Activated CD4-positive, alpha-beta memory T cell treated with anti-CD3 and anti-CD28 coated beads, Interleukin-2, amount 10 ng/mL, durations not matched to agents 7 days and 5 days (primary cell): Measurements from ENCODE around the gene NKAIN2. TPM values are rescaled to one million over a fixed set of nuclear protein-coding genes. Genes with fewer than 3 reads are reported as not detected.

Experiments
- CTCF ChIA-PET: fragments of 350-600 bp; sonication (Branson Sonifier 250); formaldehyde crosslinking; loops from one replicate; lab custom pipeline; 2021; ENCODE audit warnings: antibody characterized with exemption, inconsistent platforms; lab: Charles Lee
- POLR2A ChIA-PET: fragments of 350-600 bp; sonication (Branson Sonifier 250); formaldehyde crosslinking; loops from one replicate; lab custom pipeline; 2021; ENCODE audit warnings: antibody characterized with exemption; lab: Charles Lee
- DNase-seq: peaks from one replicate; pipeline ENCODE4 v3.0.0-alpha.2; 2020
- H3K27ac Mint-ChIP-seq: one replicate; pipeline ENCODE4 v1.8.0; 2021; ENCODE audit warnings: mild to moderate bottlenecking, mixed read lengths
- H3K27me3 Mint-ChIP-seq: one replicate; pipeline ENCODE4 v1.8.0; 2021; ENCODE audit warnings: mixed read lengths
- H3K36me3 Mint-ChIP-seq: one replicate; pipeline ENCODE4 v1.8.0; 2021; ENCODE audit warnings: low read depth, mixed read lengths
- H3K4me1 Mint-ChIP-seq: one replicate; pipeline ENCODE4 v1.8.0; 2021; ENCODE audit warnings: mixed read lengths
- H3K4me3 Mint-ChIP-seq: one replicate; pipeline ENCODE4 v1.8.0; 2021; ENCODE audit warnings: mild to moderate bottlenecking, mixed read lengths
- H3K9me3 Mint-ChIP-seq: one replicate; pipeline ENCODE4 v1.8.0; 2021; ENCODE audit warnings: mixed read lengths
- total RNA-seq, 2 experiments: library from RNA; stranded (reverse); gene quantifications; one replicate each; pipeline ENCODE4 v1.2.3, GENCODE V29; 2021

The NKAIN2 gene
- total RNA-seq, 2 experiments from 2014 or later, result not detected

DNA sequence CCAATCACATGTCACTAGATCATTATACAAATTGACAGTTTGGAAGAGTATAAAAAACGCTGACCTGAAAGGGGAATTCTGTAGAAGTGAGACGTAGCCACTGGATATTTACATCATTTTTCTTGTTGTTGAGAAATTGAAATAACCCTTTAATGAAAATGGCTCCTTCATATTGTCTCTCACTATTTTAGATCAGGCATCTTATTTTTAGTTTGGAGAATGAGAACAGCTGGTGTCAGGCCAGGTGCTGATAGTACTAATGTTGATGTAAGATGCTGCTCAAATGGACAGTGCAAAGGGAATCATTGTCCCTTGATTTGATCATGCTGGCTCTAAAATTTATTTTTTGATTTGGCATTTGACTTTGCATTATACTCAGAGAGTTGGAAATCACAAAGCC lies 17.4 kb downstream of the NKAIN2 start:
- no peaks in the 10 kb centered on the region for H3K4me1 Mint-ChIP-seq
- no peaks in the 10 kb centered on the region for H3K36me3 Mint-ChIP-seq
- POLR2A ChIA-PET, result no interaction called here
- H3K27me3 Mint-ChIP-seq, result no peaks in the 10 kb centered on the region
- H3K9me3 Mint-ChIP-seq, result no peaks in the 10 kb centered on the region
- no peak overlapping the region for H3K4me3 Mint-ChIP-seq
- no peak for DNase-seq
- CTCF ChIA-PET, result no interaction called here
- no peak overlapping the region for H3K27ac Mint-ChIP-seq

DNA sequence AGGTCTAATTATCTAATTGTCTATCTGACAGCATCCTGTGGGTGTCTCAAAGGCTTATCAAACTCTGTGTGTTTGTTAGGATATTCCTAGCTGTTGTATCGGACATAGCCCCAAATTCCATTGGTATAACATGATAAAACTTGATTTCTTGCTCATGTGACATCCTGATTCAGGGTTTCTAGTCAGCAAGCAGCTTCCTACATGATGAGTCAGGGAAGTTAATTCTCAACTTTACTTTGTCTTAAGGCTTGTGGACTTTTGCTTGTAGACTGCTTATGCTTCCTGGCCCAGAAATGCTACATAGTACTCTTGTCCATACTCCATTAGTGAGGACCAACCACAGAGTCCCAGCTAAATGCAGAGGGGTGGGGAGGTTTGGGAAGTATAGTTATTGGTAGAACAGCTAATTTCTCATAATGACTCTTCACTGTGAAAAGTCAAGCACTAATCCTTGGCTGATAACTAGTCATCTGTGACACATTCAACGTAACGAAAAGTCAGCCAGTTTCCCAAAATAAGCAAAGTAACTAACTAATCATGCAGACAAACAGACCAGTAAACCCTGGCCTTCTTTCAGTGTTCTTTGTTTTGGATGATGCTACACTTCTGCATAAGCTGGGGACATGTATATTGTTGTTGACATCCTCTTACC lies 25.8 kb downstream of the NKAIN2 start:
- ChIA-PET CTCF (interaction anchor here (0.8 kb wide), 1 partner anchor 27 kb away, joined by 3 read pairs; no protein-coding TSS in a partner anchor), POLR2A (no interaction called here)
- Mint-ChIP-seq H3K27me3 (no peaks in the 10 kb centered on the region), H3K4me3 (no peak overlapping the region), H3K27ac (no peak overlapping the region), H3K36me3 (no peaks in the 10 kb centered on the region), H3K4me1 (no peaks in the 10 kb centered on the region), H3K9me3 (no peaks in the 10 kb centered on the region)
- DNase-seq, result no peak

DNA sequence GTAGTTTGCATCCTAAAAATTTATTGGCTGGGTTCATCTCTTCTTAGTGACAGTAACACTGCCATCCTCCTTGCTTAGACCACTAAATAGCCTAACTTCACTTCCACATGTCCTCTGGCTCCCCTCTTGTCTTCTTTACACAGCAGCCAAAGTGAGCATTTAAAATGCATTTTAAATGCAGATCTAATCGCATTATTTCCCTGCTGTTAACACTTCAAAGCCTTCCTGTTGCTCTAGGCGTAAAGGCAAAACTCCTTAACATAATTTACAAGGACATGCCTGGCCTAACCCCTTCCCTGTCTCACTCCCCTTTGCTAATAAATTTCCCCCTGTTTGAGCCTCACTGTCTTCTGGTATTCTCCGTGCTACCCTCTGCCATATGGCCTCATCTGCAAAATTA lies 26.5 kb downstream of the NKAIN2 start:
- no peaks in the 10 kb centered on the region for H3K4me1 Mint-ChIP-seq
- H3K36me3 Mint-ChIP-seq, result no peaks in the 10 kb centered on the region
- ChIA-PET CTCF (no interaction called here), POLR2A (no interaction called here)
- no peak for DNase-seq
- H3K27me3 Mint-ChIP-seq, result no peaks in the 10 kb centered on the region
- no peaks in the 10 kb centered on the region for H3K9me3 Mint-ChIP-seq
- no peak overlapping the region for H3K27ac Mint-ChIP-seq
- no peak overlapping the region for H3K4me3 Mint-ChIP-seq

DNA sequence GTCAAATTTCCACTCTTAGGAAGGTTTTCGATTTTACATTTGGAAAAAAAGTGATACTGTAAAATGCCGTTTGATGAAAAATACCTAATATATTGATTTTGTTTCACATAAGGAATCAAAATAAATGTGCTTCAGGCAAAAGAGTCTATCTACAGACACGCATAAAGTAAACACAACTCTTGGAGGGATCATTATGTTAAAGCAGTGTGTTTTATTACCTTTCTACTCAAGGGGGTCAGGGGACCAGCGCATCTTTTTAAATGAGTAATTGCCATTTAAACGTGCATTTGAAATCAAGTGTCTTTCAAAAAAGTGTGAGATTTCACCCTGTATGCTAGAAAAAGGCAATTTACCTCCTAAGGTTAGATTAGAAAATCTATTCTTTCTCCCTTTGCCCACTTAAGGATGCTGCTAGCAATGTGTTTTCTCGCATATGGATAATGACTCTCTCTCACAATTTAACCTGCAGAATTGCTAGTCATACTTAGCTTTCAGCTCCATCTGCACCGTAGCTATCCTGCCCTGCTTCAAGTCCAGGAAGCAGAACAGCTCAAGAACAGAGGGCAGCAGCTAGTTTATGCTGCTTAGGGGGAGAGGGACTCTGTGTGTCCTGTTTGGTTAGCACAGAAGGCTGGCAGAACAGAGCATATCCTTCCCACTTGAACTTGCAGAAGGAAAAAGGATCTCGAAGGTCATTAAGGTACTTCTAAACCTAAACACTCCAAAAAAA lies 35.0 kb downstream of the NKAIN2 start:
- POLR2A ChIA-PET, result no interaction called here
- no peaks in the 10 kb centered on the region for H3K4me1 Mint-ChIP-seq
- H3K27me3 Mint-ChIP-seq, result no peaks in the 10 kb centered on the region
- no peaks in the 10 kb centered on the region for H3K9me3 Mint-ChIP-seq
- no peak overlapping the region for H3K4me3 Mint-ChIP-seq
- CTCF ChIA-PET, result no interaction called here
- H3K36me3 Mint-ChIP-seq, result no peaks in the 10 kb centered on the region
- no peak for DNase-seq
- H3K27ac Mint-ChIP-seq, result no peak overlapping the region

DNA sequence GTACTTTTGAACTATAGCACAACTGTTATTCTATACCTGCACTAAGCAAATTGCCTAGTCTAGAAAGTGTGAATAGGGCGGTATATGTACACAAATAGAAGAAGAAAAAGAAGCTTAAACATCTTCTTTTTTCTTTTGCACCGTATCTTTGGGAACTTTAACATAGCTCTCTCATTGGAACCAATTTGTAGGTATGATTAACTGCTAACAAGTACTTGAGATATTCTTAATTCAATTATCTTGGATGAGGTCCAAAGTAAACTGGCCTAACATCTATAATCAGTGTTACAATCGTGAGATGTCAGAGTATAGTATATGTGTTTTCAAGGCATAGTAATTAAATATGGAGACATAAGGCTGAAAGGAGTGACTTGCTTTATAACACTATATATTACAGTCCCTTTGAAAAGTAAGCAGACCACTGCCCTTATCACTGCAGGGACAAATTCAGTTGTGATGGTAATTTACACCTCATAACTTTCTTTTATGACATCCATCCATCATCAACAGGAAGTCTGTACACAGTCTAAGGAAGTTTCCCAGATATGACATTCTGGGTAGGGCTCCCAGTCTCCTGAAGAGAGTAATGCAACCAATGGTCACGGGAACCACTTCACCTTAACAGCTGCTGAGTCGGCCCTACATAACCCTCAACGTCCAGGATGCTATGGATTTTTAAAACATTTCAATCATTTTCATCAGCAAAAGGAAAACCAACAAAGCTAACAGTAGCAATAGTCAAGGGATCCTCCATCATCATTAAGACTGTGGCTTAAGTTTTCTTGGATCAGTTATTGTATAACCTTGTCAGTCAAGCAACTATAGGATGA lies 37.6 kb downstream of the NKAIN2 start:
- no peaks in the 10 kb centered on the region for H3K9me3 Mint-ChIP-seq
- CTCF ChIA-PET, result no interaction called here
- no peak overlapping the region for H3K4me3 Mint-ChIP-seq
- H3K27ac Mint-ChIP-seq, result no peak overlapping the region
- H3K27me3 Mint-ChIP-seq, result no peaks in the 10 kb centered on the region
- H3K36me3 Mint-ChIP-seq, result no peaks in the 10 kb centered on the region
- H3K4me1 Mint-ChIP-seq, result no peaks in the 10 kb centered on the region
- POLR2A ChIA-PET, result no interaction called here
- no peak for DNase-seq

DNA sequence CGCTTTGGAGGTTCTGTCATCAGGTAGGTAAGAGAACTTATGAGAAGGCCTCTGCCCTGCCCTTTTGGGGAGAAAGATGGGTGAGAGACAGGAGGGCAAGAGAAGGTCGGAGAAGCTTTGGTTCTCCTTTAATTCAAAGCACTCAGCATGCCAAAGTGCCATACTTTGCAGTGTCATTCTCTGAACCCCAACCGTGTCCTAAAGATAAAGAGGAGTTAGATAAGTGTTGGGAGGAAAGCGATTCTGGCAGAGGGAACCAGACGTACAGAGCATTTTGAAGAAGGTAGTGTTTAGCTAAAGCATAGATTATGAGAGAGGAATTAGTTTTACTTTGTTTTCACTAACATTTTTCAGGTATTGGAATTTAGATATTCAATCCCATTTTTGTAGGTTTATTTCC lies 40.3 kb downstream of the NKAIN2 start:
- H3K27me3 Mint-ChIP-seq, result no peaks in the 10 kb centered on the region
- no peaks in the 10 kb centered on the region for H3K9me3 Mint-ChIP-seq
- no peak for DNase-seq
- no peak overlapping the region for H3K4me3 Mint-ChIP-seq
- H3K4me1 Mint-ChIP-seq, result no peaks in the 10 kb centered on the region
- POLR2A ChIA-PET, result no interaction called here
- H3K27ac Mint-ChIP-seq, result no peak overlapping the region
- H3K36me3 Mint-ChIP-seq, result no peaks in the 10 kb centered on the region
- CTCF ChIA-PET, result interaction anchor here (0.5 kb wide), 1 partner anchor 11 kb away, joined by 5 read pairs; no protein-coding TSS in a partner anchor

DNA sequence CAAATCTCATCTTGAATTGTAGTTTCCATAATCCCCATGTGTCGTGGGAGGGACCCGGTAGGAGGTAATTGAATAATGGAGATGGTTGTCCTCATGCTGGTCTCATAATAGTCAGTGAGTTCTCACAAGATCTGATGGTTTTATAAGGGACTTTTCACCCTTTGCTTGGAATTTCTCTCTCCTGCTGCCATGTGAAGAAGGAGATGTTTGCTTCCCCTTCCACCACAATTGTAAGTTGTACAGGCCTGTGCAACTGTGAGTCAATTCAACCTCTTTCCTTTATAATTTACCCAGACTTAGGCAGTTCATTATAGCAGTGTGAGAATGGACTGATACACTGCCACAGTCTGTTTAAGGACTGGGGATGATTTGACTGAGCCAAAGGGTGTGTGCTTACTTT lies 44.7 kb downstream of the NKAIN2 start:
- H3K27me3 Mint-ChIP-seq, result no peaks in the 10 kb centered on the region
- H3K36me3 Mint-ChIP-seq, result no peaks in the 10 kb centered on the region
- CTCF ChIA-PET, result no interaction called here
- no peak overlapping the region for H3K4me3 Mint-ChIP-seq
- no peak overlapping the region for H3K27ac Mint-ChIP-seq
- no peaks in the 10 kb centered on the region for H3K4me1 Mint-ChIP-seq
- no peaks in the 10 kb centered on the region for H3K9me3 Mint-ChIP-seq
- DNase-seq, result no peak
- POLR2A ChIA-PET, result no interaction called here

DNA sequence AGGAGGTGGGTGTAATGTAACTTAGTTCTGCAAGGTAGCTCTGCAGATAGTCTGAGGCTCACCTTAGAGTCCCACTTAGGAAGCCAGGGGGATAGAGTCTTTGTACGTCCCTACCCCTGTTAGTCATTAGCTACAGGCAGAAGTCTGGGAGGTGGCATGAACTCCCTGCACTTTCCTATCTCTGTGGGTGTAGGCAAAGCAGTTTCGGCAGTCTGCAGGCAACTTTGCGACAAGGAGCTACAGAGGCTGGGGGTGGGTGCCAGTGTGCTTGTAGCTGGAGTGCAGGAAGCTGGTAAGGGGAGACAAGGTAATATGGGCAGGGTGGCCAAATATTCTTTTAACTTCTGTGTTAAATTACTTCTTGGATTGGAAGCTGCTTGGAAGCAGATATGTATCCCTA lies 45.7 kb downstream of the NKAIN2 start:
- DNase-seq, result no peak
- Mint-ChIP-seq H3K27me3 (no peaks in the 10 kb centered on the region), H3K27ac (no peak overlapping the region), H3K36me3 (no peaks in the 10 kb centered on the region), H3K4me1 (no peaks in the 10 kb centered on the region), H3K4me3 (no peak overlapping the region), H3K9me3 (no peaks in the 10 kb centered on the region)
- POLR2A ChIA-PET, result no interaction called here
- CTCF ChIA-PET, result no interaction called here

DNA sequence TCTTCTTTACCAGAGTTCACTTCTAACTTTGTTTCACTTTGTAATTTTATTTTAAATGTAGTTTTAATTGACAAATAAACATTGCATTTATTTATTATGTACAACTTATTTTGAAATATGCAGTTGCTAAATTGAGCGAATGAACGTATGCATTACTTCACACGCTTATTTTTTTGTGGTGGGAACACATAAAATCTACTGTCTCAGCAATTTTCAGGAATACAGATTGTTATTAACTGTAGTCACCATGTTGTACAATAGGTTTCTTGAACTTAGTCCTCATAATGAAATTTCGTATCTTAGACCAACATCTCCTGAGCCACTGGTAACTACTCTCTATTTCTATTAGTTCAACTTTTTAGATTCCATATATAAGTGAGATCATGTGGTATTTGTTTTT lies 46.9 kb downstream of the NKAIN2 start:
- H3K36me3 Mint-ChIP-seq, result no peaks in the 10 kb centered on the region
- CTCF ChIA-PET, result no interaction called here
- no peaks in the 10 kb centered on the region for H3K4me1 Mint-ChIP-seq
- H3K27me3 Mint-ChIP-seq, result no peaks in the 10 kb centered on the region
- no peak for DNase-seq
- no peak overlapping the region for H3K4me3 Mint-ChIP-seq
- POLR2A ChIA-PET, result no interaction called here
- no peaks in the 10 kb centered on the region for H3K9me3 Mint-ChIP-seq
- H3K27ac Mint-ChIP-seq, result no peak overlapping the region

DNA sequence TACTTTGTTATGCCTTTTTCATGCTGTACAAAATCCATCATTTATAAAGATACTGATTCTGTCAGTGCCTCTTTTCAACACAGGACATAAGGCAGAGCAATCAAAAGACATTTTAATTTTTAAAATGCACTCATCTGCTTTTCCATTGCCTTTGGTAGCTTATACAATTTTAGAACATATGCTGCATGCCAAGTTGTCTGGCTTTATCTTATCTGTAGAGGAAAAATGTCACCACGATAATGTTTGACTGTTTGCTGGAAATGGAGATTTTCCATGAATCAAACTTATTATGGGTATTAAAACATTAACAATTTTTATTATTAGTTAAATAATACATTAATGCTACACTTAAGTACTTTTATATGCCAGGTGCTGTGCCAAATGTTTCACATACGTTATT lies 50.5 kb downstream of the NKAIN2 start:
- H3K27me3 Mint-ChIP-seq, result no peaks in the 10 kb centered on the region
- no peak overlapping the region for H3K4me3 Mint-ChIP-seq
- H3K27ac Mint-ChIP-seq, result no peak overlapping the region
- H3K4me1 Mint-ChIP-seq, result no peaks in the 10 kb centered on the region
- H3K36me3 Mint-ChIP-seq, result no peaks in the 10 kb centered on the region
- ChIA-PET CTCF (no interaction called here), POLR2A (no interaction called here)
- no peak for DNase-seq
- no peaks in the 10 kb centered on the region for H3K9me3 Mint-ChIP-seq

DNA sequence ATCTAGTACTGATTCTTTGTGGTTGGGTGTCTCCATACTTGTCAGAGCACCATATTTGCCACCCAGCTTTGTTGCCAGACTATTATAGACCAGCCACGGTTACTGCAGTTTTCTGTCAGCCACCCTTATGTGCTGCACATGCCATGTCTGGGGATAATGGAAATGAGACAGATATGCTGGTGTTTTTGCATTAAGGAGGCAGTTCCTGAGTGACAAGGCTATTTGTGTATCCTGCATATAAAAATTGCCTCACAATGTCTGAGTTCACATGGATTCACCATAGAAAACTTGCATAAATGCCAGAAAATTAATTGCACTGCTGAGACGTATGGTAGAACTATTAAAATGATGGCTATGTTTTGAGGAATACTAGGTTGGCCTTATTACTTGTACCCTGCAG lies 51.8 kb downstream of the NKAIN2 start:
- no peak overlapping the region for H3K27ac Mint-ChIP-seq
- no peaks in the 10 kb centered on the region for H3K36me3 Mint-ChIP-seq
- CTCF ChIA-PET, result no interaction called here
- POLR2A ChIA-PET, result no interaction called here
- DNase-seq, result no peak
- no peaks in the 10 kb centered on the region for H3K9me3 Mint-ChIP-seq
- no peaks in the 10 kb centered on the region for H3K27me3 Mint-ChIP-seq
- no peak overlapping the region for H3K4me3 Mint-ChIP-seq
- H3K4me1 Mint-ChIP-seq, result no peaks in the 10 kb centered on the region

DNA sequence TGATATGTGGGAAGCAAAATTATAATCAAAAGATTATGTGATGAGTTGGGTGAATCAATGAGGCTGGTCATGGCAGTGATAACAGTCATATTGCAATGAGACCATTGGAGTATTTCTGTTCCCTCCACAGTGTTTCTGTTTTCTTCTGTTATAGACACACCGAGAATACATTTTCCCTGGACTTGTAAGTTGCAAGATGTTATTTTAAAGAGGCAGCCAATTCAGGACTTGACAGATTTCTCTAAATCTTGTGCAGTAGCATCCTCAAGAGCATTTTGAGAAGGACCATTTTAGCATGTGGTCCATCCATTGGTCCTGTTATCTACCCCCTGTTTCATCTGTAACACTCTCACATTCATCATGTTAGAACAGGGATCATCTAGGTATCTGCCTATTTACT lies 55.6 kb downstream of the NKAIN2 start:
- POLR2A ChIA-PET, result no interaction called here
- CTCF ChIA-PET, result no interaction called here

DNA sequence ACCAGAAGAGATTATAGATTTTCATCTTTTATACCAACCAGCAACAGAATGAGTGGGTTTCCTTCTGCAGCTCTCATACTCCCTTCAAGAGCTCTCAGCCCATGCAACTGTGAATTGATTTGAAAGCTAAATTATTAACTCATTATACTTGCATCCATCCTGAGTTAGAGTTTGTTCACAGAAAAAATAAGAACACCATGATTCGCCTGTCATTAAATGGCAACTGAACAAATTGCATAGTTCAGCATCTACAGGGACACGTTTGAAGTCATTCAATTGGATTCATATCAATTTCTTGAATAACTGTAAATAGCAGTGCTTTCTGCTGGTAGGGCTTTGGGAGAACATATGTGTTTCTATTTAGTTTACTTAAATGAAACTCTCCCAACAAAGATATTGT lies 65.7 kb downstream of the NKAIN2 start:
- CTCF ChIA-PET, result no interaction called here
- Mint-ChIP-seq H3K4me3 (no peak overlapping the region), H3K27ac (no peak overlapping the region), H3K27me3 (no peaks in the 10 kb centered on the region), H3K9me3 (peaks cover 3% of the 10 kb centered on the region), H3K4me1 (no peaks in the 10 kb centered on the region), H3K36me3 (no peaks in the 10 kb centered on the region)
- no peak for DNase-seq
- POLR2A ChIA-PET, result no interaction called here

More for the DNA sequence above, 55.6 kb downstream of the NKAIN2 start:
- no peak for DNase-seq
- no peak overlapping the region for H3K27ac Mint-ChIP-seq
- no peaks in the 10 kb centered on the region for H3K9me3 Mint-ChIP-seq
- H3K36me3 Mint-ChIP-seq, result no peaks in the 10 kb centered on the region
- H3K4me3 Mint-ChIP-seq, result no peak overlapping the region
- H3K4me1 Mint-ChIP-seq, result no peaks in the 10 kb centered on the region
- H3K27me3 Mint-ChIP-seq, result no peaks in the 10 kb centered on the region
